Epithelial cell of esophagus (primary cell): ENCODE results near the gene ALG14.
A peak's percentile ranks its signal among the peaks of the same experiment; 100 is the strongest.

ENCODE experiments used
- DNase-seq: peaks from one replicate; pipeline ENCODE4 v3.0.0; 2010; ENCODE audit warnings: low read depth
- H3K4me3 ChIP-seq: 2 replicates; pipeline ENCODE4 v1.5.1; 2011; ENCODE audit warnings: mild to moderate bottlenecking, low read length, control low read depth
- TF ChIP-seq, protein P1 (sequence below): IDR thresholded peaks from 2 replicates; pipeline ENCODE4 v1.5.1; 2011; ENCODE audit warnings: low read depth, mild to moderate bottlenecking, low read length, control low read depth, inconsistent platforms; ENCODE audit not compliant: insufficient read depth; ENCODE audit errors: missing control alignments

The ALG14 gene

DNA sequence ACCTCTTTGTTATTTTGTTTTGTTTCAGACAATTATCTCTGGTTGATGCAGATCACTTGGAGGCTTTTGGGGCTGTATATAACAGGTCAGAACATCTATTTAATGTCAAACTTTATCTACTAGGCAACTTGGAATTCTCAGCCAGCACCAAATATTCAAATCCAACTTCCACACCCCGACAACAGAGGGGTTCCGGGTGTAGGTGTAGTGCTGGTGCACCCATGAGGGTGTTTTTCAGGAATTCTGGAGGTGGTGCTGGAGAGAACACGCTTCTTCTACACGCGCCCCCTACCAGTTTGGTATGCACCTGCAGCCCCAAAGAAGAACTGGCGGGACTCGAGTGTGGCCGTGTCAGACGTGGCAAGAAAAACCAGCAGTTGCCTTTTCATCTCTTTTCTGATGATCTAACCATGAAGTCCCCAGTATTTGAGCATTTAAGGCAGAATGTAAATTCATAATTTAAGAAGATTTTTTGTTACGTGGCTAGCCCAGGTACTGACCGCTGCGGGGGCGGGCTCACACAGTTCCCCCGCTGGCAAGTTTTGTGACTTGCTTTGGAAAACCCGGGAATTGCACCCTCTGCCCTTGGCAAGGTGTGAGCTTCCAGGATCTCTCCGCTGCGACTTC lies 43.9 kb upstream of the ALG14 start:
- peak; percentile 41 for DNase-seq
- peak overlapping the region; percentile 45 for H3K4me3 ChIP-seq
- TF ChIP-seq, protein P1, sequence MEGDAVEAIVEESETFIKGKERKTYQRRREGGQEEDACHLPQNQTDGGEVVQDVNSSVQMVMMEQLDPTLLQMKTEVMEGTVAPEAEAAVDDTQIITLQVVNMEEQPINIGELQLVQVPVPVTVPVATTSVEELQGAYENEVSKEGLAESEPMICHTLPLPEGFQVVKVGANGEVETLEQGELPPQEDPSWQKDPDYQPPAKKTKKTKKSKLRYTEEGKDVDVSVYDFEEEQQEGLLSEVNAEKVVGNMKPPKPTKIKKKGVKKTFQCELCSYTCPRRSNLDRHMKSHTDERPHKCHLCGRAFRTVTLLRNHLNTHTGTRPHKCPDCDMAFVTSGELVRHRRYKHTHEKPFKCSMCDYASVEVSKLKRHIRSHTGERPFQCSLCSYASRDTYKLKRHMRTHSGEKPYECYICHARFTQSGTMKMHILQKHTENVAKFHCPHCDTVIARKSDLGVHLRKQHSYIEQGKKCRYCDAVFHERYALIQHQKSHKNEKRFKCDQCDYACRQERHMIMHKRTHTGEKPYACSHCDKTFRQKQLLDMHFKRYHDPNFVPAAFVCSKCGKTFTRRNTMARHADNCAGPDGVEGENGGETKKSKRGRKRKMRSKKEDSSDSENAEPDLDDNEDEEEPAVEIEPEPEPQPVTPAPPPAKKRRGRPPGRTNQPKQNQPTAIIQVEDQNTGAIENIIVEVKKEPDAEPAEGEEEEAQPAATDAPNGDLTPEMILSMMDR: peak; percentile 51

DNA sequence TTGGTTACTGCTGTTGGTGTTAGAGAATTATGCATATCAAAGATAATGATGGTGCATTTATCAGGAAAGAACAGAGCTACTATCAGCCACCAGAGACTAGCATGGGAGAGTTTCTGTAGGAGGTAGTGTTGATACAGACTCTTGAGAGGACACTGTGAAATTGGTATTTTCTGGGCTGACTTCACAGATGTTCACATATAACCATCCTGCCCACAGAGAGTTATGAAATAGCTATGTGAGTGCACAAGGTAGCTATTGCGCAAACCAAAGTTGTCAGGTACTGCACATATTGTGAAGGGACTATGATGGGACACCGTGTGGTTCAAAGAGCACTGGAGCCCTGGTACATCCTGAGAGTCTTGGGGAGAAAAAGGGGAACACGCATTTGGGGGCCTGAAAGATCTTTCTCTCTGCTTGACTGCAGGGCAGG lies 43.0 kb upstream of the ALG14 start:
- DNase-seq: peak; percentile 72
- TF ChIP-seq, protein P1: no peak
- no peak overlapping the region for H3K4me3 ChIP-seq

DNA sequence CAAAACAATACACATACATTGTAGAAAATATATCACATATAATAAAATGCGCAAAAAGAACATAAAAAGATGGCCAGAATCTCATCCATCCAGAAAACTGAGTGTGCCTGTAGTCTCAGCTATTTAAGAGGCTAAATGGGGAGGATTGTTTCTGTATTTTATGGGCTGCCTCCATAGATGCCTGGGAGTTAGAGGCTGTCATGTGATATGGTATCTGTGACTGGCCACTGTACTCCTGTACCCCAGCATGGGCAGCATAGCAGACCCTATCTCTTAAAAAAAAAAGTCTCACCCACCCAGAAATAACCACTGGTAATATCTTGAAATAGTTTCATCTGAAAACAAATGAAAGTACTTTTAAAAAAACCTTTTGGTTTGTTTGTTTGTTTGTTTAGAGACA lies 40.9 kb upstream of the ALG14 start:
- TF ChIP-seq, protein P1: no peak
- no peak overlapping the region for H3K4me3 ChIP-seq
- DNase-seq: no peak

DNA sequence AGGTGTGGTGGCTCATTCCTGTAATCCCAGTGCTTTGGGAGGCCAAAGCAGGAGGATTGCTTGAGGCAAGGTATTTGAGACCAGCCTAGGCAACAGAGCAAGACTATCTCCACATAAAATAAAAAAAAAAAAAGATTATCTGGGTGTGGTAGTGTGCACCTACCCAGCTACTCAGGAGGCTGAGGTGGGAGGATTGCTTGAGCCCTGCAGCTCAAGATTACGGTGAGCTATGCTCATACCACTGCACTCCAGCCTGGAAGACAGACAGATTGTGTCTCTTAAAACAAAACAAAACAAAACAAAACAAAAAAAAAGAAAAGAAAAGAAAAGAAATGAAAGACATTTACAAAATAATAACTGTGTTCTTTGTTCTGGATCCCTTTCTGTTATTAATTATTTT lies 38.3 kb upstream of the ALG14 start:
- H3K4me3 ChIP-seq: no peak overlapping the region
- TF ChIP-seq, protein P1: no peak
- DNase-seq: no peak

DNA sequence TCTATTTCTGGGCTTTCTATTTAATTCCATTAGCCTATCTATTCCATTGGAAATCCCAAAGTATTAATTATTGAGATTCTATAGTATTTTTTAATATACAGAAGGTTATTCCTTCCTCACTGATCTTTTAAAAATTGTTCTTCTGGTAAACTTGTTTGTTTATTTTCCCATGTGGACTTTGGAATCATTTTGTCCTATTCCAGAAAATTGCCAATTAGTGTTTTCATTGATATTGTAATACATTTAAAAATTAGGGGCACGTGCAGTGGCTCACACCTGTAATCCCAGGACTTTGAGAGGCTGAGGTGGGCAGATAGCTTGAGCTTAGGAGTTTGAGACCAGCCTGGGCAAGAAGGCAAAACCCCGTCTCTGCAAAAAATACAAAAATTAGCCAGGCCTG lies 36.0 kb upstream of the ALG14 start:
- TF ChIP-seq, protein P1: no peak
- no peak for DNase-seq
- H3K4me3 ChIP-seq: no peak overlapping the region

DNA sequence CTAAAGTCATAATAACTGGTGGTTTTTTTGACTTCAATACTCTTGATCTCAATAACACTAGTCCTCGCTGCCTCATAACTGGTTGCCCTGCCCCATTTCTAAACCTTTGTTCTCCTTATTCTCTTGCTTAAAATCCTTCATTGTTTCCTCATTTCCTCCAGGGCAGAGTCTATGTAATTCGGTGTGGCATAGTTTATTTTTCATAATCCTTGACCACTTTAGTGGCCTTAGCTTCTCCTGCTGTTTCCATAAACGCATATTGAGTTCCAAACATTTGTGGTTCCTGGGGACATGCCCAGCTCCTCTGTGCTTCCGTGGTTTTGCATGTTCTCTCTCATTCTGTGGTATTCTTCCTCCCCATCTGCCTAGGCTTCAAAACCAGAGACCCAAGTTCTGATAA lies 25.4 kb upstream of the ALG14 start:
- no peak for DNase-seq
- TF ChIP-seq, protein P1: no peak
- H3K4me3 ChIP-seq: no peak overlapping the region

DNA sequence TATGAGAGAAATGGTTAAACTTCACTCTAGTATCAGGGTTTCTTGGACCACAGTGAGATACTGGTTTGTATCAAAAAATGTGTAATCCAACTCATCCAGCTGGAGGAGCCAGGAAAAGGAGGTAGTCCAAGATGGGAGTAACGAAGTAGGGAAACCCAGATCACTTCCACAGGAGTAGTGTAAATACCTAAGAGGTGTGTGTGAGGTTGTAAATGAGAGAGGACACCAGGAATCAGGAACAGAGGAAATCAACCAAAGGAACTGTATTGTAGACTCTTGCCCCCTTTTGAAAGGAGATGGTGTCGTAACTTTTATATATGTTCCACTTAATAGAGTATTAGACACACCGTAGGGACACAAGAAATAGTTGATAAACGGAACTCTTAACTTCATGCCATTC lies 24.7 kb upstream of the ALG14 start:
- no peak for DNase-seq
- TF ChIP-seq, protein P1: no peak
- H3K4me3 ChIP-seq: no peak overlapping the region
